Brain pericyte (primary cell): Measurements from ENCODE around the gene RFFL.

Source experiments
- DNase-seq: peaks from one replicate; pipeline ENCODE4 v3.0.0-alpha.2; 2012; ENCODE audit warnings: low read depth, low spot score

The RFFL gene

DNA sequence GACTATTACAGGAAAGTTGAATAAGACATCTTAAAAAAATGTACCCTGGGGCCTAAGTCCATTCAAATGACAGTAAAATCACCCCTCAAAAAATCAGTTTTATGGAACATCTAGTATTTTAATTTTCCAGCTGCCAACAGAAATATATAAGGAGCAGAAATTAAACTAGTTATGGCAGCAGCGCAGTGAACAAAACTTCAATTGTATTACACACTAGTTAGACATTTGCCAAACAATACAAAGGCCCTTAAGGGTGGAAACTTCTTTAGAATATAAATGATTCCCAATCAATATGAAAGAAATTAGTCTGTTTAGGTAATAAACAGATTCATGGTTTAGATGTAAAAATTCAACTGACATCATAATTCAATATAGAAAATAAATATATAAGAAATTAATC lies 18.1 kb upstream of the RFFL start:
- DNase-seq = no peak

DNA sequence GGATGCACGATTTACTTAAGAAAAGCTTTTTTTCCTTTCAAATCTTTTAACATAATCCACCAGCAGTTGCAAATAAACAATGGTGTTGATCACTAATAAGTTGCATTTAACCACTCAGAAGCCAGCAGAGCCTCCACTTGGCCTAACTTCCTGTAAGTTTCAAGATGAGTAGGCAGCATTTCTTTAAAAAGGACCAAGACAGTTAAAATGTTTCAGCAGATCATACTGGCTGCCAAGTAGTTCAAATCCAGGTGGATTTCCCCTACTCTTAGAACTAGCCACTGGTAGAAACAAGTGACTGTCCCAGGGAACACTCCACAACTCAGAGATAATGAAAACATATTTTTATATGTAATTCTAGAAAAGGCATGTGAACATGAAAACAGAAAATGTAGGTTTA lies 17.0 kb upstream of the RFFL start:
- no peak for DNase-seq

DNA sequence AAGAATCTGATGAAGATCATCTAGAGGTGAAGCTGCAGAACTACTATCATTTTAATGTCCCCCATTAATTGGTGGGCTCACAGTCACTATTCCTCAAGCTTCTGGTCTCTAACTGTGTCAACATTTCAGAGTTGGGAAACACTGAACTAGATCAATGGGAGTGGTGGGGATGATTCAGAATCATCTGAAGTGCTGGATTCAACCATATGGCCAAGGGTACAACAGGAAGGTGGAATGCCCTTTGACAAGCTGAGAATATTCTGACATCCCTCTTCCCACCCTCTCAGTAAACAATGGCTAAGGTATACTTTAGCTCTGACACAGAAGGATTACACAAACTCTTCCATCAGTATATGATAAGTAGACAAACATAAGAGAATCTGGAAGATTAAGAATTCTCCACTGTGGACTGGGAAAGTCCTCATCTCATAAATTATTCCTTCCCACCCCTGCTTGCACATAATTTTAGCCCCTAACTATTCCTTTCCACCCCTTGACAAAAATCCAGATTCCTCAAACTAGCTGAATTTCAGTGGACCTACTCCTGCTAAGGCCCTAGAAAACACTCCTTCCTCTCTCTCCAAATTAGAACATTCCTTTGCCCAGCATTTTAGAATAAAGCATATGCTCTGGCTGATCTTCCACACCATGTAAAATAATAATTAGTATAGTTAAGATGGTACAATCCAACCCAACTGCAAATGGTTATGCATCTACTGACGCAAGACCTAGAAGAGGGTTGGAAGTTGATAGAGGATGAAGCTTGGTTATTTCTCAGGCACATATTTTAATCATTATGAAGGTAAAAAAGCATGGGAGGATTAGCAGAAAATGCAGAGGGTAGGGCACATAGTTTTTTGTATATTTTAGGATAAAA lies 16.3 kb upstream of the RFFL start:
- DNase-seq = no peak

DNA sequence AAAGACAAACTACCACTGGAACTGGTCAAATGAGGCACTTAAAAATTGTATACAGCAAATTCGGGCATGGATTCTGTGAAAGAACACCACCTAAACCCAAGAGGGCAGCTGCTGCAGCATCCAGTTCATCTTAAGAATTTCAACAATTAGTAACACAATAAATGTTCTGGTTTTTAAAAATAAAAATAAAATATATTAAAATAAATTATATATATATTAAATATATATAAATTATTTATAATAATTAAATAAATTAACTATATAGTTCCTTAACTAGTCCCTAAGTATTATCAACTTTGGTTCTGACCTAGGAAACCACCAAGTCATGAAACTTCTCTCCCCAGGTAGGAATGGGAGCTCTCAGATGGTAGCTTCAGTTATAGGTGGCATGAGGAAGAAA lies 13.4 kb upstream of the RFFL start:
- DNase-seq = no peak

DNA sequence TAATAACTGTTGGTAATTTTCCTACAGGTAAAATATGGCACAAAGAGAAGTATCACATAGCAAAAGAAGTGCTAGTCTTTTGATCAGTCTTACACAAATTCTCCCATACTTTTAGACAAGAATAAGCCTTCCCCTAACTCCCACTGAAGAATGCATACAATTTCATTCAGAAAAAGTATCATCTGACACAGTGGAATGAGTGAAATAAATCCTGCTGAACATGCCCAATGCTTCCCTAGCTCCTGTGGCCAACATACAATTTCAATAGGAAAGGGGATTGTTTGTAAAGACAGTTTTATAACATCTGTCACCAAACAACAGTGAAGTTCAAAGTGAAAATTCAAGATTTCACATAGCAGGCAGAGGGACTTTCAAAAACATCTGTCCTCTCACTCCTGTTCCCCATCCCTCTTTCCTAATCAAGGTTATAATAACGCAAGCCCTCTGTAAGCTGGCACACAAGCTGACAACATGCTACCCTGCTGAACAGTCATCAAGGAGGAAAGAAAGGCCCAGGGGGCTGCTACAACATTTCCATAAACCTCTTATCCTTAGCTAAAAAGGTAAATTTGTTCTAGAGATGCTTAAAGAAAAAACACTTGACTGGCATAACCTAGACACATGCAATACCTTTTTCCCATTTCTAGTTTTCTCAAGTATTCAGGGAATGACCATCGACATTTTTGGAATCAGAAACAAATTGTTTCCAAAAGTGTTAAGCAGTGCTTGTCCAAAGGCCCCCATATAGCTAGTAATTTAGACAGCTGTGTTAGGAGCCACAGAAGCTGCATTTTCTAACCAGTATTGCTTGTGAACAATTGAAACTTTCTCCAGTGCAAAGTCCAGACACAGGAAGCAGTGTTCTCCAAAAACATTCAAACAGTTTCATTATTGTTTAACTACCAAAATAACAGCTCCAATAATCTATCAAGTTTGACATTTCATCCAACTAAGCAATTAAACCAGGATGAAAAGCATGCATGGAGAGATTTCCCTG lies 11.5 kb upstream of the RFFL start:
- no peak for DNase-seq

DNA sequence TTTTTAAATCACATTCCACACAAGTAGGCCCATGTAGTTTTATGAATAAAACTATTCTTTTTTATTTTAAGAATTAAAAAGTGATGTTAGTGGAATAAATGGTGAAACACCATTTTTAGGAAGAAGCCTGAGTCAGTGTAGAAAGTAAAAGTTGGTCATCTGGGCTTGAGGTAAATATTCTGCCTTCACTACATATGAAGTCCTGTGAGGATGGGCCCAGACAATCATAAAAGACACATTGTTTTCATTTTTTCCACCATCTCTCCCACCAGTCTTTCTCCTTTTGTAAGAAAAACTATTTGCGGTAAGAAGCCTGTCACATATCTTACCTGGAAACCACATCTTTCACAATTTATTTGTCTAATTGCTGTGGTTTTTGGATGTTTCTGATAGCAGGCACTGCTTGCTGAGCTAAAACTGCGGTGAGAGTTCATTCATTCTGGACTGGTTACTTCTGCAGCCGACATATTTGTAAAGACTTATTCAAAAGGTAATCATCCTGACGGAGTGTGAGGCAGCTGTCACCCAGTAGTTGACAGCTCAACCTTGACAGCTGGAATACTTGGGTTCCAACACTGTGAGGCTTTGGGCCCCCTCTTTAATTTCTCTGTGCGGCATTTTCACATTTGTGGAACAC lies 10.6 kb upstream of the RFFL start:
- DNase-seq = no peak

DNA sequence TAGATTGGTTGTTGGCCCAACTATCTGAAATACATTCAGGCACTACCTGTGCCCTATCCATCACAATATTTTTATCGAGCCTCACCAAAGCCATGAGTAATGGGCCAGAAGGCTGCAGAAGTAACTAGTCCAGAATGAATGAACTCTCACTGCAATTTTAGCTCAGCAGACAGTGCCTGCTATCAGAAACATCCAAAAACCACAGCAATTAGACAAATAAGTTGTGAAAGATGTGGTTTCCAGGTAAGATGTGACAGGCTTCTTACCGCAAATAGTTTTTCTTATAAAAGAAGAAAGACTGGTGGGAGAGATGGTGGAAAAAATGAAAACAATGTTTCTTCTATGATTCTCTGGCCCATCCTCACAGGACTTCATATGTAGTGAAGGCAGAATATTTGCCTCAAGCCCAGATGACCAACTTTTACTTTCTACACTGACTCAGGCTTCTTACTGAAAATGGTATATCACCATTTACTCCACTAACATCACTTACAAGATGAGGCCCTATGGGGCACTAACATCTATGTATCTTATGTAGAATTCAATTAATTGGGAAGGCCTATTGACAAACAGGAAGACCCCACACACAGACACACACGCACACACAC lies 9.8 kb upstream of the RFFL start:
- DNase-seq = no peak

DNA sequence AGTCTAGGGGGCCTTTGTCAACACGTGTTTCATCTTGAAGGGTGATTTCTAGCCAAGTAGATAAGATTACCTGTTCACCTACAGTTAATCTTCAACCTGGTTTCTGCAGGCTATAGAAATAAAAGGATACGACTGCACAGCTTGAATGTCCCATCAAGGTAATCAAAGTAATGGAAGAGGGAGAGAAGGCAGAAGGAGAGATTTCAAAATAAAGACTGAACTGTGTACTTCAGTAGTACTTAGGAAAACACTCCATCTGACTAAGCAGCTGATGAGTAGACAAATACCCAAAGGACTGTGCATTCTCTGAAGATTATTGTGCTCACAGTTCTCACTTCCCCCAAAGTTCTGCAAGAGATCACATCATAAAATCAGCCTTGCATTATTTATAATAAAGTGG lies 5.8 kb upstream of the RFFL start:
- no peak for DNase-seq

DNA sequence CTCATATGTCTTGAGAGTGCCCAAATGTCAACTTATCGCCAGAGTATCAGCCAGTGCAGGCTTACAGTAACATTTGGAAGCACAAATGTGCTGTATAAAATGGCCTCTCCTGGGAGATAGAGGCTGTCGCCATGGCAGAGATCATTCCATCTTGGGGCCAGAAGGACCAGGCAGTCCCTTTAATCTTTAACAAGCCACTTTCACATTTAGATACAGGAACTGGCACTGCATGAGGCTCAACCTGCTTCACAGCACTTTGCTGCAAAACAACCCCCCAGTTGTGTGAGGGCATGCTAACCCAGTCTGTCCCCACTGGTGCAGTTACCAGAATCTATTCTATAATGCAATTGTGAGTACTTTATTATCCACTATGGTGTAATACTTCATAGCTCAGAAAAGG lies 4.7 kb upstream of the RFFL start:
- no peak for DNase-seq

DNA sequence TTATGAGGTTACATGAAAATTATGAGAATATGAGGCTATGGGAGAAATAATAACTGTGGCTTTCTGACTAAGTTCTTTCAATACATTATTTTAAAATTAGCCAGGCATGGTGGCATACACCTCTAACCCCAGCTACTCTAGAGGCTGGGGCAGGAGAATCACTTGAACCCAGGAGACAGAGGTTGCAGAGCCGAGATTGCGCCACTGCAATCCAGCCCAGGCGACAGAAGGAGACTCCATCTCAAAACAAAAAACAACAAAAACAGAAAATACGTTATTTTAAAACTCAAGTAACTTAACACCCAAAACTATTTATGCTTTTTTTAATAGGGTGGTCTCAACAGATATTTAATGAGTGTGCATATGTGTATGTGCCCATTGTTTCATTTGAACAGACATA lies 2.4 kb upstream of the RFFL start:
- DNase-seq = no peak

DNA sequence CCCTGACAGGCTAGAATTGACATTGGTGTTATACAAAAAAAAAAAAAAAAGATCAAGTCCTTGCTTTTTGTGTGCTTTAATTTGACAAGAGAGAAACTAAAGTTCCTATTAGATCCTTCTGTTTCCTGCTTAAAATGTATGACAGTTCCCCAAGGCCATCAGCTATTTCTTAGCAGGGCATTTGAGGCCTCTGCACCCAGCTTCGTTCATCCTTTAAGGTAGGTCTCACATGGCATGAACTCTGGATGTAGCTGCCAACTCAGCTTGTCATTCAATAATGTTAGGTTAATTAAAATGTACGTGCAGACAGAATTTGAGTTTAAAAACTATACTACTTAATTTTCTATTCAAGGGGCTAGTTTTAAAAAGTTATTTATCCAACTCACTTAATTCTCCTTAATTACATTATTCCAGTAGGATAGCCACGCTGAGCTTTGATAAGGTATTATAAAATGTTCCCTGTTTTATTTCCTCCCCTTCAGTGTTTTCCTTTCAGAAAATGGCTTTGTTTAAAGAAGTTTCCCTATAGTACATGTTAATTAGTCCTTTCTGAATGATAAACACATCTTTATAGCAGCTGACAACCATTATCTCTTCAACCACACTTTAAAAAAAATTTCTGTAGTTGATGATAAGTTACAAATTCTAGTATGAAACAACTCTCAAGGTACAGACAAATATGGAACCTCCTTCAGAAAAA lies 1.2 kb upstream of the RFFL start:
- DNase-seq = no peak

DNA sequence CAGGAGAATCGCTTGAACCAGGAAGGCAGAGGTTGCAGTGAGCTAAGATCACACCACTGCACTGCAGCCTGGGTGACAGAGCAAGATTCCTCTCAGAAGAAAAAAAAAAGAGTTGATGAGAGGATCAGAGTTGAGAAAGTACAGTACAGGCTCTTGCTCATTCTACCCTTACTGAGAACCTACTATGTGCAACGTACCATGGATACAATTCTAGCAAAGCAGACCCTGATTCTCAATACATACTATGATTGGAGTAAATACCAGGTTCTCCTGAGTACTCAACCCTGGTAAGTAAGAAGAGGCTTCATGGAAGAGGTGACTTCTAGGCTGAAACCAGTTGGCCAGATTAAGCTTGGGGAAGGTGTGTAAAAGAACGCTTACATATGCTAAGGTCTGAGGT lies 1.2 kb downstream of the RFFL start:
- DNase-seq = no peak

DNA sequence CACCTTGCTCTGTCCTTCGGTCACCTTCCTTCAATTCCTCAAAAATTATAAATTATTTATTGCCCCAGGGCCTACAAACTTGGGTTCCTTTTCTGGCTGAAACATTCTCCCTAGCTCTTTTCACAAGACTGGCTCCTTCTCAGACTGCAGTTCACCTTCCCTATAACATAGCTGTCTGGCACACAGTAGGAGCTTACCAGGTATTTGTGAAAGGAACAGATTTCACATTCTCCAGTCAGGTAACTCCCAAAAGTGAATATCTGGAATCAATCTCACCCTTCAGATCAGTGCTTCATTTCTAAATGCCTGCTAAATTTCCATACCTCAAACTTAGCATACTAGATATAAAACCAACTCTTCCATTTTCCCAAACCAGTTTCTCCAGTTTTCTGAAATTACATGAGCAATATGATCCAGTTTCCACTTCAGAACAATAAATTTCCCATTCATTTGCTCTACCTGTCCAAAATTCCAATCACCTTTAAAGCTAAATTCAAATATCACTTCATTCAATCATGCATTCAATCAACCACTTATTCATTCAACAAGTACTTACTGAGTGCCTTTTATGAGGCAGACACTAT lies 6.1 kb downstream of the RFFL start:
- no peak for DNase-seq

DNA sequence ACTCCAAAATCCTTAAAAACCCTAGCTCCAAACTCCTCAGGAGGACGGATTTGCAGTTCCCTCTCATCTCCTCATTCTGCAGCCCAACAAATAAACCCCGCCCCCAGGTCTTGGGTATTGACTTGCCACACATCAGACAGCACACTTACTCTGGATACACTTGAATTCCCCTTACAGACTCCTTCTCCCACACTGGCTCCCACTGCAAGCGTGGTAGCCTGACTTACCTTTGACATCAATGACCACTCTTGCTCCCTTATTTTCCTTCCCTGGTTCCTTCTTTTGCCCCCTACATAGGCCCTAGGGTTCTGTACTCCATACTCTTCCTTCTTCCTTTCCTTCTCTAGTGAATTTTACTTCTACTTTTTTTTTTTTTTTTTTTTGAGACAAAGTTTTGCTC lies 7.5 kb downstream of the RFFL start:
- no peak for DNase-seq

DNA sequence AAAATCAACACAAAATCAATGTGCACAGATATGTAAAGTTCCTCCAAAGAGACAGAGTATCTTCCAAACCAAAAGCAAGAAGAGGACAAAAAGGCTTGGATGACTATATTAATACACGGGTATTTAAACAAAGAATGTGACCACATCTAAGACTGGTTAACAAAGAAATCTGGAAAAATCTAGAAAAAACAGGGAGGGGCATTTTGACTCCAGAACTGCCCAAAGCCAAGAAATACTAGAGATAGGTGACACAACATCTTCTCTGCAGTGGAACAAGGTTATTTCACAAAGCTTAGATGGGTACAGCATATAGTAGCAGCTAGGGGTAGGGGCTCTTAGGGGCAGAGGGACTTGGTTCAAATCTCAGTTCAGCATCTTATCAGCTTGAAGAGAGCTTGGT lies 10.3 kb downstream of the RFFL start:
- DNase-seq = no peak

DNA sequence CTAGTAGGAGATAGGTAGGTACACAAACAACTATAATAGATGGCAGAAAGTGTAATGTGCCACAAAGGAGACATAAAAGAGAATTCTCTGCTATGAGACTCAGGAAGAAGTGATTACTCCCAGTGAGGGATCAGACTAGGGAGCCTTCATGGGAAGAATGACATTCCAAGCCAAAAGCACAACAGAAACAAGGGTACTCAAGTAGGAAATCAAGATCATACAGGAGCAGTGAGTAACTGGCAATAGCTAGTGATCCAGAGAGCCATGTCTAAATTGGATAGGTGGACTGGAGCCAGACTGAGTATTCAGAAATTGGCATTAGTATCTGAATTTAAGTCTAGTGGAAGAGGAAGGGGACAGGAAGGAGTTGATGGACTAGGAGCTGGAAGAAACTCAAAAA lies 10.7 kb downstream of the RFFL start:
- no peak for DNase-seq

DNA sequence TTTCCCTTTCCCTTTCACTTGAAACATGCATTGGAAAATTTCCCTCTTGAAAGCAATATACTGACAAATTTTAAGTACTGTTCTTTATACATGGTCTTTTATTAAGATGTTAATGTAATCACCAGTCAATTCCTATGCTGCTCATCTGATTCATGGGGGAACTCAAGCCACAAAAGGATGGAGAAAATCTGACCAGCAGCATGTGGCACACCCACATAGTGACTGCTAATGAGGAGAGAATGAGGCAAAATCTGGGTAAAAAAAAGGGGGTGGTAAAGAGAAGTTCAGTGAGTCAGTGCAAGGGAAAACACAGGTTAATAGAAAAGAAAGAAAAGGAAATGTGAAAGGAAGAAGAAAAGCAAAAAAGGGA lies 11.3 kb downstream of the RFFL start:
- no peak for DNase-seq

DNA sequence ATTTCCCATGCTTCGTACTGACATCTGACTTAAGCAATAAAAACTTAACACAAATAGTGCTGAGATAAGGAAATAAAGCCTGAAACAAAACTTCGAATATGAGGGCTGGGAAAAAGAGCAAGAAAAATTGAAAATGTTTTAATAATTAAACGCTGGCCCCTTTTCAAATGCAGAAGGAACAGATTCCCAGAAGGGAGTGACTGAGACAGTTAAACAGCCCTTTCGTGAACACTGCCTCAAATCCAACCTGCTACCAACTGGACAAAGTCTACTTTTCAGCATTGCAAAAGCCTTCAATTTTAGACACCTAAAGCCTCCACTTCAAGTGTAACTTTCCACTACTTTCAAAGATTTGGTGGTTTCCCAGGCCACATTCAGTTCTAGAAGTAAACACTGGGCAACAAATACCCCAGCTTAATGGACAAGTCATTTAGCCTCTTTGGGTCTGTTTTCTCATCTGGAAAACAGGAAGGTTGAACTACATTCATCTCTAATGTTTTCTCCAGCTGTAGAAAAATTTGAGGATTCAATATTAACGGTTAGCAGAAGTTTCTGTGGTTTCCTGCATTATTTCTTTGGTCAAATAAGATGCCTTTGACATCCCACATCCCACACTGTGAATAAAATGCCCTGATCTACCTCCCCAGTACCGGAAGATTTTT lies 11.8 kb downstream of the RFFL start:
- no peak for DNase-seq

DNA sequence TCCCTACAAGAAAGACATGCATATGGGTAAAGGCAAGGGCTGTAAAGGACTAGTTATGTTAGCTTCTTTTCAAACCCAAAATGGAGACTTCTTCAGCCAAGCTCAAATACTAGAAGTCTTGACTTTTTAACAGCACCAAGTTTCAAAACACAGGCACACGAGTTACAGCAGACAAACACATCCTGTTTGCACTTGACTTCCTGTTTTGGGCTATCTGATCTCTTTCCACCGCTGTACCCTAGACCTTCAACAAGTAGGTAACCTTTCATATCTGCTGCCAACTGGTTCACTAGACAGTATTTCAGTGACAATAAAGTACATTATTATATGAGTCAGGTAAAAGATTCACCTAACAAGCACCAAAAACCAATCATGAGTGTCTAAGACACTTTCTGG lies 12.3 kb downstream of the RFFL start:
- no peak for DNase-seq

DNA sequence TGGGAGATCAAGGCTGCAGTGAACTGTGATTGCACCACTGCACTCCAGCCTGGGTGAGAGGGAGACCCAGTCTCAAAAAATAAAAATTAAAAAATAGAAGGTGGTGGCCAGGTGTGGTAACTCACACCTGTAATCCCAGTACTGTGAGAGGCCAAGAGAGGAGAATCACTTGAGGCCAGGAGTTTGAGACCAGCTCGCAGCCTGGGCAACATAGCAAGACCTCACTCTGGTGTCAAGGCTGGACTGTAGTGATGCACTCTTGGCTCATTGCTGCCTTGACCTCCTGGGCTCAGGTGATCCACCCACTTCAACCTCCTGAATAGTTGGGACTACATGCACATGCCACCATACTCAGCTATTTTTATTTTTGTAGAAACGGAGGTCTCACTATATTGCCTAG lies 13.3 kb downstream of the RFFL start:
- no peak for DNase-seq
